RKO (cell line): Measurements from ENCODE around the gene UBA1.
A peak's percentile ranks its signal among the peaks of the same experiment; 100 is the strongest.
"Not testable (repeated sequence)": the region's sequence is repeated elsewhere in the genome, so short reads cannot be mapped to it uniquely, and the experiment has no call there.

Source experiments
- DNase-seq: peaks from one replicate; pipeline ENCODE4 v3.0.0-alpha.2; 2016; ENCODE audit warnings: low spot score

UBA1 gene

DNA sequence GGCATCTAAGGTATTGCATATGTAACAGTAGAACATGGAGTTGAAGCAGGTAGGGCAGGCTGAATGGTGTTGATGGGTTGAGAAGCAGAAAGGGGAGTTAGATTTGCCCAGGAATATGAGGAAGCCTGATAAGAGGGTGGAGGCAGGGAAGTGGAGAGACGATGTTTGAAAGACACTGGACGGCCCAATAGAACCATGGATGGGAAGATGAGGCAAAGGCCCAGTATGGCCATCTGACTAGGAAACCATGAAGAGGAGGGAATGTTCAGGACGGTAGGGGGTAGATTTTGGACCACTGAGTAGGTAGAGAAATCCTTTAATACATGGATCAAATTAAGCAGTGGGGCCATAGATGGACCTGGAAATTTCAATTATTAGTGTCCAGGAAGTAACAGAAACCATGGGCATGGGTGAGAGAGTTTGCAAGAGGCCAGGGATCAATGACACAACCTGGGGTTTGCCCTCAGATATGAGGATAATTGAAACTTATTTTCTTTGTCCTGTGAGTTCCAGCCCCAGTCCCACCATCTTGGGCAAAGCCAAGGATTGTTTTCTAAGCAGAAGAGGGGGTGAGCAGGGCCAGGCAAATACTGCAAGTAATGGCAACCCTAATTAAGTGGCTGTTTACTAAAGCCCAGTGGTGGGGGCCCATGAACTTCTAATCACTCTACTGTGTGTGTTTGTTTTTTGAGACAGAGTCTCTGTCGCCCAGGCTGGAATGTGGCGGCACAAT is 36.7 kb downstream of the UBA1 start:
- DNase-seq: no peak

DNA sequence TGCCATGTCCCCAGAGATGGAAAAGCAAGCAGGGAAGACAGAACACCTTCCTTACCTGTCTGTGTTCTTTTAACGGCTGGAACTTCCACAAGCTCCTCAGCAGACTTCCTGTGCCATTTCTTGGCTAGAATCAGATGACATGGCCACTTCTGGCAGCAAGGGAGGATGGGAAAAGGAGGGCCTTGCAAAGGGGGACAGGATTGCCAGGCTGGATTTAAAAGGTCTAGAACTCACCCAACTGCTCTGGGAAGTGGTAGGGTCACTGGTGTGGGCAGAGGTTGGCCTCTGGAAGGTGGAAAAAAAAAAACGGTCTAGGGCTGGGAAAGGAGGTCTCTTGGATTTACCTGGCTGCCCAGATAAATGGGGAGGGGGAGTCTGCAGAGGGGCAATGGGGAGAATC is 37.5 kb downstream of the UBA1 start:
- DNase-seq: no peak

DNA sequence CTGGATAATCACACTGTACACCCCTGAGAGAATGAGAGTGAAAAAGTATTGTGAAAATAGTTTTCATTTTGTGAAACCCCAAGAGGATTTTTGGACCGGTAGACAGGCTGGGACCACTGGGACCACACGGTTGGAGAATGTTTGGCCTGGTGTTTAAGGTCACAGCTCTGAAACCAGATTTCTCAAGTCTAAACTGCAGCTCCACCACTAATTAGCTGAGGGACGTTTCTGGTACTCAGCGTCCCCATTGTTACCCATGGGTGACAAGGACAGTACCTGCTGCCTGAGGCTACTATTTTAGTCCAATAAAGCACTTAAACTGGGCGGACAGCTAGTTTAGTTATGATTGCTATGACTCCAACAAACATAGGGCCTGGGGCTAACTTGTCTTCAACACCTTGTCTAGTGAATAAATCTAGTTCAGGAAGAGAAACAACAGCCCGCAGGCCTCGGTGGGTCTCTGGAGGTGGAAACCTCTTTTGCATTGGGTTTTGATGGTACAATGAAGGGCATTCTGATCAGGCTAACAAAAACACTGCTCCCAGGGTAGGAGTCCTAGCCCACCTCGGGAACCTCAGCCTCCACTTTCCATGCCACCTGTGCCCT is 38.7 kb downstream of the UBA1 start:
- no peak for DNase-seq

DNA sequence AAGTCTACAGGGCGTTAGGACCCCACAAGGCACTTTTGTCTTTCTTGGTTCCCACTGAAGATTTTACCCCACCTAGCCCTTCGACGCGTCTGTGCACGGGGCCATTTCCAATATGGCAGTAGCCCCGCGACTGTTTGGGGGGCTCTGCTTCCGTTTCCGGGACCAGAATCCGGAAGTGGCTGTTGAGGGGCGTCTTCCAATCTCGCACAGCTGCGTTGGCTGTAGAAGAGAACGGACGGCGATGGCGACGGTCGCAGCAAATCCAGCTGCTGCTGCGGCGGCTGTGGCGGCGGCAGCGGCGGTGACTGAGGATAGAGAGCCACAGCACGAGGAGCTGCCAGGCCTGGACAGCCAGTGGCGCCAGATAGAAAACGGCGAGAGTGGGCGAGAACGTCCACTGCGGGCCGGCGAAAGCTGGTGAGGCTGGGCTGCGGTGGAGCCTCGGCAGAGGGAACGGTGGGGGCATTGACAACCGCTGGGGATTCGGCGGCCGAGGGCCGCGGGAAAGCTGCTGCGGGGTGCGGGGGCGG is 39.2 kb downstream of the UBA1 start, which contains the start of gene USP11:
Gene USP11 (plus strand): TSS at position 207 of the 530 bp plus-strand sequence. CDS start 35 bp downstream, at position 242.
- peak; percentile 55 for DNase-seq

DNA sequence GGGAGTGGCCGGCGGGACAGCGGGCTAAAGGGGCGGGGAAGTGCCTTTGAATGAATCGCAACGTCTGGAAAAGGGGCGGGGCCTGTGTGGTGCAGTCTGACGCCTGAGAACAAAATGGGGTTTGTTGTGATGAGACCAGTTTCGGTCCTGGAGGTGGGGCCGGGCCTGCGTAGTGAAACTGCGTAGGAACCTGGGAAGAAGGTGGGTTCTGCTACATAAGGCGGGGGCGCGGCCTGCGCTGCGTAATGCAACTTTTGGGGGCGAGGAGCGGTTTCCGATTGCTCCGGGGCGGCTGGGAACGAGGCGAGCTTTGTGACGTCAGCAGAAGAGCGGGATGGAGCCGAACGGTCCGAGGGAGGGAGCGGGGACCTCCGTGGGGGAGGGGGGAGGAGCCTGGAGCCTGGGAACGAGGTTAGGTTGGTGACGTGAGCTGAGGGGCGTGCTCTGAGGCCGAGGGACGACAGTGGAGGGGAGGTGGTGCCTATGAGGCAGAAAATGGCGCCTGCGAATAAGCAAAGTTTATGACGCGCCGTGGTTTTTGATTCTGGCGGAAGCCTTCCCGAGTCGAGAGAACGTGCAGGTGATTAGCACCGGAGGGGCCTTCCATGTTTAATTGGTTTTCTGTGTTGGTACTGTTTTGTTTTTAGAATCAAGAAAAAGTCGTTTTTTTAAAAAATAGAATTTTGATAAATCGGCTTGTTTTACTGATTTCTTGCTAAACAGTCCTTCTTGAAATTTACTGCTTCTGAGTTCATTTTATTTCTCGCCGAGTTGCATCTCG is 39.9 kb downstream of the UBA1 start:
- DNase-seq: peak; percentile 95

DNA sequence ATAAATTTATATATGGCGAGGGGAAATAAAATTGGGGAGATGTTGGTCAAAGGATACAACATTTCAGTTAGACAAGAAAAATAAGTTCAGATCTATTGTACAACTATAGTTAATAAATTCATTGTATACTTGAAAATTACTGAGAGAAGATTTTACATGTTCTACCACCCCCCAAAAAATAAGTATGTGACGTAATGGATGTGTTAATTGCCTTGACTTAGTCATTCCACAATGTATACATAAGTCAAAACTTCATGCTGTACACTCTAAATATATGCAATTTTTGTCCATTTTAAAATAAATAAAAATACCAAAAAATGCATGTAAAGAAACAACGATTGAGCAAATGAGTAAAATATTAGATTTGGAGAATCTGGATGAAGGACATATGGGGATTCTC is 41.0 kb downstream of the UBA1 start:
- peak; percentile 43 for DNase-seq

DNA sequence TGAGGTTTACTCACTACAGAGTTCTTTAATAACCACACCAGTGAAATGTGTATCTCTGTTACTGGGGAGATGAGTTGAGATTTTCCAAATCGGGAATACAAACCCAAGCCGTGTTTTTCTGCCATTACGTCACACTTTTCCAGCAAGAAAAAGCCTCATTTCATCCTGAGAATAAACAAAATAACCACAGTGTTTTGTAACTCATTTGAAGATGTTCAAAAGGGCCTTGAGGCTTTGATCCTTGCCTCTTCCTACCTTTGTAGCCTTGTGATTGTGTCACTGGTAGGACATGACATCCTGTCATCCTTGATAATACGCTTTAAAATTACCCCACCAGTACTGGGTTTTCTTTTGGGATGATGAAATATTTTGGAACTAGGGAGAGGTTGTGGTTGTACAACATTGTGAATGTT is 42.1 kb downstream of the UBA1 start:
- no peak for DNase-seq

DNA sequence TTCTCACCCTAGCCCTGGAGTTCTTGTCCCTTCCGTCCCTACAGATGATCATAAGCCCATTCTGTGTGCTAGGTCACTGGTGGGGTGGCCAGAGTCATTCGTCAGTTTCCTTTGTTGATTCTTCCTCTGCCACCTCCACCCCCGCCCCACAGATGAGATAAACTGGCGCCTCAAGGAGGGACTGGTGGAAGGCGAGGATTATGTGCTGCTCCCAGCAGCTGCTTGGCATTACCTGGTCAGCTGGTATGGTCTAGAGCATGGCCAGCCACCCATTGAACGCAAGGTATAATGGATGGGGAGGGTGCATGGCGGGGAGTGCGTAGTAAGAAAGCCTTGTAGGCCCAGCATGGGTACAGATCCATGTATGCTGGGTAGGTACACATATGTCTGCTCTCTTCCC is 45.6 kb downstream of the UBA1 start:
- DNase-seq: no peak

DNA sequence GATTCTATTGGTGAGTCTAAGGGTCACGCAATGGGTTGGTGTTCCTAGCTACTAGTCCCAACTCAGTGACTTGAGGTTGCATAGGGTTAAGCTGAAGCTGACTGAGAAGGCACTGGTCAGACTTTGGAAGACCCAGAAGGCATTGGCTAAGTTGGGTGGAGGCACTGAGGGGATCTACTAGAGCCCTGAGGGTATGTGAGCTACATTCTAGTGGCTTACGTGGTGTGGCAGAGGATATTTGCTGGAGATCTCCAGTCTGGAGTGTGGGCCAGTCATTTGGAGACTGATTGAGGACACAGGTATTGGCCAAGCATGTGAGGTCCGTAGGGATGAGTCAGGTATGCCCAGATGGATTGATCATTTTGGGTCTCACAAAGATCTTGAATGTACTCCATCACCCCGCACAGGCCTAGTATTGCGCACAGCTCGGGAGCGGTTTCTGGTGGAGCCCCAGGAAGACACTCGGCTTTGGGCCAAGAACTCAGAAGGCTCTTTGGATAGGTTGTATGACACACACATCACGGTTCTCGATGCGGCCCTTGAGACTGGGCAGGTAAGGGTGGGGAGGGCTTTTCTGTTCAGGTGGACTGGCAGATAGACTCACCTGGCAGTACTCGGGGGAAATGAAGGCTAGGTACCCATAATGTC is 46.4 kb downstream of the UBA1 start:
- DNase-seq: no peak

DNA sequence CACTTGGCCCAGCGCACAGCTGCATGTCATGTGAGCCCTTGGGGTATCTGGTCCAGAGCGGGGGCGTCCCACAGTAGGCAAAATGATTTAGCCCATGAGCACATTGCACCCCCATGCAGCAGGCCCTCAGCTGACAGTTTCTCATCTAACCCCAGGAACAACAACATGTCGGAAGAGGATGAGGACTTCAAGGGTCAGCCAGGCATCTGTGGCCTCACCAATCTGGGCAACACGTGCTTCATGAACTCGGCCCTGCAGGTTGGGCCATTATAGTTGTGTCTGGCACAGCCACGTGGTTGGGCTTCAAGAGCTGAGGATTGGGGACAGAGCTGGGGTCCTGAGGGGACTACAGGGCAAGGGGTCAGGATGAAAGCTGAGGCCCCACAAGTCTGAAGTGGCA is 47.0 kb downstream of the UBA1 start:
- DNase-seq: no peak

DNA sequence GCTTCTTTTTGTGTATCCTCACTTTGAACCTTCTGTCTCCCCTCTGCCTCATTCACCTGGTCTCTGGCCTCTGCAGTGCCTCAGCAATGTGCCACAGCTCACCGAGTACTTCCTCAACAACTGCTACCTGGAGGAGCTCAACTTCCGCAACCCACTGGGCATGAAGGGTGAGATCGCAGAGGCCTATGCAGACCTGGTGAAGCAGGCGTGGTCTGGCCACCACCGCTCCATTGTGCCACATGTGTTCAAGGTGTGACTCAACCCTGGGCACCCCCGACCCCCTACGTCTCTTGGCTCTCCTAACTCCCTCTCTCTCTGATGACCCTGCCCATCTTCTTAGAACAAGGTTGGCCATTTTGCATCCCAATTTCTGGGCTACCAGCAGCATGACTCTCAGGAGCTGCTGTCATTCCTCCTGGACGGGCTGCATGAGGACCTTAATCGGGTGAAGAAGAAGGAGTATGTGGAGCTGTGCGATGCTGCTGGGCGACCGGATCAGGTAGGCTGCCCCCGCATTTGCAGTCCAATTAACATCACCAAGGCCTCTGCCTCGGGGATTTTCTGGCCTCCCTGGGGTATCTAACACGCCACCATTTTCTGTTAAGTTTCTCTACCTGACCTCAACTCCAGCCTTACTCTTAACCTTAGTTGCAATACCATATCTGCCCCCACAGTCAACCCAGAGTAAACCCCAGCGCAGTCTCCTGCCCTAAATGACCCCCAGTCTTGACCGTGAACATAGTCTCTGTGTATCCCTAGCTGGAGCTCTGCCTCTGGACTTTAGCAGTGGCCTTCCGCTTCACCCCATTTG is 47.8 kb downstream of the UBA1 start:
- no peak for DNase-seq

DNA sequence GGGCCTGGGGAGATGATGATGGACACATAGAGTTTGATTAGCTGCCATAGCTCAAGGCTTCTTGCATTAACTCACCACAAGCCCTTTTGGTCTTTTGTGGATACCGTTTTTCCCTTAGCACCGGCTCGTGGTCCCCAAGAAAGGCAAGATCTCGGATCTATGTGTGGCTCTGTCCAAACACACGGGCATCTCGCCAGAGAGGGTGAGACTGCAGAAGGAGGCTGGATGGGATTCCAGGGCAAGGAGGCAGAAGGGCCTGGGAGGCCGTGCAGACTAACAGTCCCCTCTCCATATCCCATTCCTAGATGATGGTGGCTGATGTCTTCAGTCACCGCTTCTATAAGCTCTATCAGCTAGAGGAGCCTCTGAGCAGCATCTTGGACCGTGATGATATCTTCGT is 48.7 kb downstream of the UBA1 start:
- DNase-seq: no peak

DNA sequence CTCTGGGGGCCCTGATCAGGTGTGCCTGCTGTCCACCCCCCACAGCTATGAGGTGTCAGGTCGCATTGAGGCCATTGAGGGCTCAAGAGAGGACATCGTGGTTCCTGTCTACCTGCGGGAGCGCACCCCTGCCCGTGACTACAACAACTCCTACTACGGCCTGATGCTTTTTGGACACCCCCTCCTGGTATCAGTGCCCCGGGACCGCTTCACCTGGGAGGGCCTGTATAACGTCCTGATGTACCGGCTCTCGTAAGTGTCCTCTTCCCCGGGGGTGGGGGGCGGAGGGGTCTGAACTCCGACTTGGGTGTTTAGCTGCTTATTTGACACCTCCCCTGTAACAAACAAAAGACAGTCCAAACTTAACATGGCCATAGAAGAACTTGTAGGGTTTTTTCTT is 49.7 kb downstream of the UBA1 start:
- DNase-seq: no peak

DNA sequence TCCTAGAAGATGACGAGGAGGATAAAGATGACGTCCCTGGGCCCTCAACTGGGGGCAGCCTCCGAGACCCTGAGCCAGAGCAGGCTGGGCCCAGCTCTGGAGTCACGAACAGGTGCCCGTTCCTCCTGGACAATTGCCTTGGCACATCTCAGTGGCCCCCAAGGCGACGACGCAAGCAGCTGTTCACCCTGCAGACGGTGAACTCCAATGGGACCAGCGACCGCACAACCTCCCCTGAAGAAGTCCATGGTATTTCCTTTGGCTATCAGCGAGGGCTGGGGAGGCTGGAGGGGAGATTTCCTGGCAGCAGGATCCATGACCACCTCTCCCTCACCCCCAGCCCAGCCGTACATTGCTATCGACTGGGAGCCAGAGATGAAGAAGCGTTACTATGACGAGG is 51.0 kb downstream of the UBA1 start:
- no peak for DNase-seq

DNA sequence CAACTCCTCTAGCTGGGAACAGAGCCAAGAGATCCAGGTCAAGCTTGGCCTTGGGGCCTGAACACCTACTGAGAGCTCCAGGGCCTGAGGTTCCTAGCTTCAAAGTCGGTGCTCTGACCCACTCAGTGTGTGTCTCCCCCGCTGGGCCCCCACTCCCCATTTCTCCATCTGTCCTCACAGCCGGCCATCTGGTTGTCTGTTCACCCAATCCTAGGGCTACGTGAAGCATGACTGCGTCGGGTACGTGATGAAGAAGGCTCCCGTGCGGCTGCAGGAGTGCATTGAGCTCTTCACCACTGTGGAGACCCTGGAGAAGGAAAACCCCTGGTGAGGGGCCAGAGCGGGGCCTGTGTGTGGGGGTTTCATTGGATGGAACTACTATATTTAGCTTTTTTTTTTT is 51.5 kb downstream of the UBA1 start:
- DNase-seq: no peak

DNA sequence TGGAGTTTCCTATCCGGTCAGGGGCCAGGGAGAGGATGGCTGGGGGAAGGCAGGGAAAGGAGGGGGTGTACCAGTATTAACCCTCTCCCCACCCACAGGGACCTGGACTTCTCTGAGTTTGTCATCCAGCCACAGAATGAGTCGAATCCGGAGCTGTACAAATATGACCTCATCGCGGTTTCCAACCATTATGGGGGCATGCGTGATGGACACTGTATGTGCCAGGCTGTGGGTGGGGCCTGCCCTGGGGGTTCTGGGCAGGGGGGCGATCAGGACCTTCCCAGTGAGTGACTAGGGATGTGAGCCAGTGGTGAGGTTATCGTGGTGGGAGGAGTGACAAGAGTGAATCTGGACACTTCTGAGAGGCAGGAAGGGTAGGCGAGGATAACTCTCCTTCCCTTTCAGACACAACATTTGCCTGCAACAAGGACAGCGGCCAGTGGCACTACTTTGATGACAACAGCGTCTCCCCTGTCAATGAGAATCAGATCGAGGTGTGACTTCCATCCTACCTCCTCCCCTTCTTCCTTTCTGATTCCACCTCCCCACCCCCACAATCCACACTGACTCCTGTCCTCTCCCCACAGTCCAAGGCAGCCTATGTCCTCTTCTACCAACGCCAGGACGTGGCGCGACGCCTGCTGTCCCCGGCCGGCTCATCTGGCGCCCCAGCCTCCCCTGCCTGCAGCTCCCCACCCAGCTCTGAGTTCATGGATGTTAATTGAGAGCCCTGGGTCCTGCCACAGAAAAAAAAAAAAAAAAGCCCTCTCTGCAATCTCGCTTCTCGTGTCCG is 53.8 kb downstream of the UBA1 start:
- DNase-seq: peak; percentile 53

DNA sequence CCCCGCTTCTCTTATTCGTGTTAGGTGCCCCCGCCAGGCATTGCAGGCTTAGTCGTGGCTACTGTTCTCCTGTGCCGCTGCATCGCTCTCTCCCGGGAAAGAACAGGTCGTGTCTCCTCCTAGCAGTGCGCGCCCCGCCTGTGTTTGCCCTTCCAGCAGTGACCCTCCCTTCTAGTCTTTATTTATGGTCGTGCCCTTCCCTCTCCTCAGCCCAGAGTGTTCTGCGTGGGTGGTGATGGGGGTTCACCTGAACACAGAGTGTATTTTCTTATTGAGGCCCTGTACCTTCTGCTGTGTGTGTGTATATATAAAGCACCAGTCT is 54.3 kb downstream of the UBA1 start:
- no peak for DNase-seq

DNA sequence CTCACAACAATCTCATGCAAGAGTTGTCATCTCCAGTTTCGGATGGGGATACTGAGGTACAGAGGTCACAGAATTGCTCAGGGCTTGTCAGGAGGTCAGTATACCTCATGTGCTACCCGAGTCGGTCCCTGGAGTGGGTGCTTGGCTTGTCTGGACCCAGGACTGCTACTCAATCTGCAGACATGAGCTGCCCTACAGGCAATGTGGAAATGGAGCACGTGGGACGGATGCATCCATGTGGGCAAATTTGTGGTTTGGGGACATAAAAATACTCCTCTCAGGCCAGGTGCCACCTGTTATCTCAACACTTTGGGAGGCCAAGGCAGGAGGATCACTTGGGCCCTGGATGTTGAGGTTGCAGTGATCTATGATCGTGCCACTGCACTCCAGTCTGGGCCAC is 54.9 kb downstream of the UBA1 start:
- no peak for DNase-seq

DNA sequence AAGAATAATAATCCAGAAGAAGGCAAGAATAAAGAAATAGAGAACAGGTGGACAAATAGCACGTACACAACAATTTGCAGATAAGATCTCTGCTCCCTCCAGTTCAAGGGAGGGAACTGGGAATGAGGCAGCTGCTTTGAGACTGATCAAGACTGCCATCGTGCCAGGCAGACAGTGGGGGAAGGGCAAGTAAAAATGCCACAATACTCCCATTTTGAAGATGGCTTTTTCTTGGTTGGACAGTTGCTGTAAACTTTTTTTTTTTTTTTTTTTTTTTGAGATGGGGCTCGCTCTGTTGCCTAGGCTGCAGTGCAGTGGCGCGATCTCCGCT is 56.4 kb downstream of the UBA1 start:
- no peak for DNase-seq

DNA sequence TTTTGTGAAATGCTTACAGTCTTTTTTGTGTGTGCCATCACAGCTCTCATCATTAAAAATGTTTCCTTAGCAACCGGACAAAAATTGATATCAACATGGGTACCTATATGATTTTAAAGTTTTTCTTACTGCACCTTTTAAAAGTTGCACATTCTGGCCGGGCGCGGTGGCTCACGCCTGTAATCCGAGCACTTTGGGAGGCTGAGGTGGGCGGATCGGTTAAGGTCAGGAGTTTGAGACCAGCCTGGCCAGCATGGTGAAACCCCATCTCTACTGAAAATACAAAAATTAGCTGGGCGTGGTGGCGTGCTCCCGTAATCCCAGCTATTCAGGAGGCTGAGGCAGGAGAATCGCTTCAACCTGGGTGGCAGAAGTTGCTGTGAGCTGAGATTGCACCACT is 64.0 kb downstream of the UBA1 start:
- not testable (repeated sequence) for DNase-seq
